ENCODE measurements around the gene S100A9. TPM values are rescaled to one million over a fixed set of nuclear protein-coding genes. Genes with fewer than 3 reads are reported as not detected.

The S100A9 gene
- total RNA-seq, 1 donor from 2014 or later, result not detected

DNA sequence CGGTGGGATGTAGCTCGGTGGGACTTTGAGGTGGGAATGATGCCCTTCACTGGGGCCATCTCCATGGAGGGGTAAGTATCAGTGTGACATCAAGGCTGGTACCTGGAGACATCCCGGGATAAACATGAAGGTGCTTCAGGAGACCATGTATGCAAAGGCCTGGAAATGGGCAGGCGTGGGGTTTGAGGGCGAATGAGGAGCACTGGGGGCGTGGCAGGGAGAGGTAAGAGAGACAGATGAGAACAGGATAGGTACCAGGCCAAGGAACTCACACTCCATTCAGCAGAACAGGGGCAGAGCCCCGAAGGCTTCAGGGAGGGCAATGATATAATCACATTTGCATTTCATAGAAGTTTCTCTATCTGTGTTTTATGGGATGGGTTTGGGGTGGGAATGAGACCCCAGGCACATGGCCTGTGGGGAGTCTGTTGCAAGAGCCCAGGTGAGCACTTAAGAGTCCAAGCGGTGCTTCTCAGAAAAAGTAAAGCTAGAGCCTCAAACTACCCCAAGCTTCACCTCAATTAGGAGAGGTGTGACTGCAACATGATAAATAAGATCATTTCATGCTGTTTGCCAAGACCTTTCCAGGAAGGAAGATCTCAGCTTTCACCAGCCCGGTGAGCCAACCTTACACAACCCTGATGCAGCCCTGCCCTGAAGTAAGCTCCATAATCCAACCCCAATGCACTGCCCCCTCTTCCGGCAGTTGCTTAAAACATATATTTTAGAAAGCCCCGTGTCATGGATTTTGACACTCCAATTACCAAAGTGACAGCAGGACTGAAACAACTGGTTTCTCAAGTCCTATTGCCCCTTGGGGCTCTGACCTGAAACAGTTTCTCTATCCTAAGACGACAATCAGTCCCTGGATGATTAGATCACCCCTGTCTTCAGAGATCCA is 7.4 kb downstream of the S100A9 start:
- no peaks in the 10 kb centered on the region for H3K4me1 Mint-ChIP-seq (ENCODE audit: low read depth)
- peaks cover 46% of the 10 kb centered on the region for H3K27me3 Mint-ChIP-seq (ENCODE audit: low read depth)
- no peak for DNase-seq (ENCODE audit: low spot score)
- H3K27ac Mint-ChIP-seq (ENCODE audit: unreplicated experiment), result no peak overlapping the region
- H3K9me3 Mint-ChIP-seq (ENCODE audit: low read depth), result no peaks in the 10 kb centered on the region
- H3K4me3 Mint-ChIP-seq (ENCODE audit: unreplicated experiment), result no peak overlapping the region
- H3K36me3 Mint-ChIP-seq (ENCODE audit: low read depth), result no peaks in the 10 kb centered on the region
- TF ChIP-seq, protein P1, sequence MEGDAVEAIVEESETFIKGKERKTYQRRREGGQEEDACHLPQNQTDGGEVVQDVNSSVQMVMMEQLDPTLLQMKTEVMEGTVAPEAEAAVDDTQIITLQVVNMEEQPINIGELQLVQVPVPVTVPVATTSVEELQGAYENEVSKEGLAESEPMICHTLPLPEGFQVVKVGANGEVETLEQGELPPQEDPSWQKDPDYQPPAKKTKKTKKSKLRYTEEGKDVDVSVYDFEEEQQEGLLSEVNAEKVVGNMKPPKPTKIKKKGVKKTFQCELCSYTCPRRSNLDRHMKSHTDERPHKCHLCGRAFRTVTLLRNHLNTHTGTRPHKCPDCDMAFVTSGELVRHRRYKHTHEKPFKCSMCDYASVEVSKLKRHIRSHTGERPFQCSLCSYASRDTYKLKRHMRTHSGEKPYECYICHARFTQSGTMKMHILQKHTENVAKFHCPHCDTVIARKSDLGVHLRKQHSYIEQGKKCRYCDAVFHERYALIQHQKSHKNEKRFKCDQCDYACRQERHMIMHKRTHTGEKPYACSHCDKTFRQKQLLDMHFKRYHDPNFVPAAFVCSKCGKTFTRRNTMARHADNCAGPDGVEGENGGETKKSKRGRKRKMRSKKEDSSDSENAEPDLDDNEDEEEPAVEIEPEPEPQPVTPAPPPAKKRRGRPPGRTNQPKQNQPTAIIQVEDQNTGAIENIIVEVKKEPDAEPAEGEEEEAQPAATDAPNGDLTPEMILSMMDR (IDR thresholded peaks at IDR 0.05), result no peak

DNA sequence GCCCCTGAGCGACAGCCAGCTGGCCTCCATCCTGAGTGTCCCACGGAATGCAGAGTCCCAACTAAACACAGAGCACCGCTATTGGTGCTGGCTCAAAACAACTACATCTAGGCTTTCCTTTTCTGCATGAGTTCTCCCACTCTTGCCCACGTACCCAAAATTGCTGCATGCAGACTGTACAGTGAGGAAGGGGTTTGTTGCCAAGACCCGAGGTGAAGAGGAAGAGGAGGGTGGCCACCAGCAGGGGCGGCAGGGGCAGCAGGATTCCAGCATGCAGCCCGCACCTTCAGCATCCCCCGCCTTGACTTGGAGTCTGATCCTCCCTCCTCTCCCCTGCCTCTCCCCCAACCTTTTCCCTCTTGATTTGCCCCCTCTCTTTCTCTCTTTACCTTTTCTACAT is 8.0 kb downstream of the S100A9 start:
- Mint-ChIP-seq H3K4me1 (ENCODE audit: low read depth) (no peaks in the 10 kb centered on the region), H3K9me3 (ENCODE audit: low read depth) (no peaks in the 10 kb centered on the region), H3K36me3 (ENCODE audit: low read depth) (no peaks in the 10 kb centered on the region), H3K27me3 (ENCODE audit: low read depth) (peaks cover 44% of the 10 kb centered on the region), H3K4me3 (ENCODE audit: unreplicated experiment) (no peak overlapping the region), H3K27ac (ENCODE audit: unreplicated experiment) (no peak overlapping the region)
- no peak for DNase-seq (ENCODE audit: low spot score)
- TF ChIP-seq, protein P1 (IDR thresholded peaks at IDR 0.05), result no peak

DNA sequence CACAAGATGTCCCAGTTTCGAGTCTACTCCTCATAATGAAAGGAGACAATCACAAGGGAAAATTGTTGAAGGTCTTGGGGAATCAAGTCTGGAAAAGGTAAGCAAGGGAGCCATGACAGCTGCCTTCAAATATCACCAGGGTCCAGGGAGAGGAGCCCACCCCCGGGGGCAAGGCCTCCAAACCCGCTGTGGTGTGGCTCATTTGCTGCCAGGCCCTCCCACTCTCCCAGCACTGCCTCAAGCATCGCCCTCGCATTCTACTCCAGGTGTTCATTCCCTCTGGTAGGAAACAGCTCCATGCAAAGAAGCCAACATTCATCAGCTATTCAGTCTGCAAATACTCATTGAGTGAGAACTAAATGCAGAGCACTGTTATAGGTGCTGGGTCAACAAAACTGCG is 8.6 kb downstream of the S100A9 start:
- TF ChIP-seq, protein P1 (IDR thresholded peaks at IDR 0.05), result no peak
- DNase-seq (ENCODE audit: low spot score), result no peak
- H3K4me3 Mint-ChIP-seq (ENCODE audit: unreplicated experiment), result no peak overlapping the region
- no peak overlapping the region for H3K27ac Mint-ChIP-seq (ENCODE audit: unreplicated experiment)
- H3K36me3 Mint-ChIP-seq (ENCODE audit: low read depth), result no peaks in the 10 kb centered on the region
- peaks cover 40% of the 10 kb centered on the region for H3K27me3 Mint-ChIP-seq (ENCODE audit: low read depth)
- no peaks in the 10 kb centered on the region for H3K9me3 Mint-ChIP-seq (ENCODE audit: low read depth)
- no peaks in the 10 kb centered on the region for H3K4me1 Mint-ChIP-seq (ENCODE audit: low read depth)

DNA sequence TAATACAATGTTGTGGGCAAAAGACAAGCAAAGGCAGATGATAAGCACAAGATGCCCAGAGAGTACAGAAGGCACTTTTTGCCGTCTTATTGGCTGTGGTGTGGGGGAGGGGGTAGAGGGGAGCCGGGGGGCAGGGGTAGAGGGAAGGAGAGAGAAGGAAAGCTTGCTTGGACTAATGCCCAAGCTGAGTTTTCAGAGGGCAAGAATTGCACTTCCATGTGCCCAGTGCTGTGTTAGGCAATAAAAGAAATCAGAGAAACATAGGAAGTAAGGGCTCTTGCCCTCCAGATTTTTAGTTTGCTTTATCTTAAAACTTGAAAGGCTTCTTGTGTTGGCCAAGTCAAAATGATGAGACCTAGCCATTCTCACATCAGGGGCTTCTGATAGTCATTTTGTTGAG is 9.4 kb downstream of the S100A9 start:
- H3K27me3 Mint-ChIP-seq (ENCODE audit: low read depth), result peaks cover 38% of the 10 kb centered on the region
- no peak for DNase-seq (ENCODE audit: low spot score)
- no peaks in the 10 kb centered on the region for H3K36me3 Mint-ChIP-seq (ENCODE audit: low read depth)
- H3K4me3 Mint-ChIP-seq (ENCODE audit: unreplicated experiment), result no peak overlapping the region
- TF ChIP-seq, protein P1 (IDR thresholded peaks at IDR 0.05), result no peak
- H3K27ac Mint-ChIP-seq (ENCODE audit: unreplicated experiment), result no peak overlapping the region
- H3K9me3 Mint-ChIP-seq (ENCODE audit: low read depth), result no peaks in the 10 kb centered on the region
- no peaks in the 10 kb centered on the region for H3K4me1 Mint-ChIP-seq (ENCODE audit: low read depth)

DNA sequence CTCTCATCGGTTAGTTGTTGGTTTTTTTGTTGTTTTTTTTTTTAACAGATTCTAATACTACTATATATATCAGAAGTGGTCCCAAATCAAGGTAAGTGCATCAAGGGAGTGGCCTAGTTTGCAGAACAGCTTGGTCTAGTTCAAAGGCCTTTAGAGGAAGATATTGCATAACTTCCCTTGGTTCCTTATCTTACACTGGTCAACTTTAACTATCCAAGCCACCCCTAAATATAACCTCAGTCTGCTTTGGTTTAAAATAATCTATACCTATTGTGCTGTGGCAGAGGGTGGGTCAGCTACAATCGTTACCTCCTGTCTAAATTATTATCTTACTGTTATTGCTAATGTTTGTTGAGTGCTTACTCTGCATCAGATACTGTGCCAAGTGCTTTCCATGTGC is 10.8 kb downstream of the S100A9 start:
- TF ChIP-seq, protein P1 (IDR thresholded peaks at IDR 0.05), result no peak
- Mint-ChIP-seq H3K27ac (ENCODE audit: unreplicated experiment) (no peak overlapping the region), H3K36me3 (ENCODE audit: low read depth) (no peaks in the 10 kb centered on the region), H3K27me3 (ENCODE audit: low read depth) (peaks cover 31% of the 10 kb centered on the region), H3K9me3 (ENCODE audit: low read depth) (no peaks in the 10 kb centered on the region), H3K4me3 (ENCODE audit: unreplicated experiment) (no peak overlapping the region), H3K4me1 (ENCODE audit: low read depth) (no peaks in the 10 kb centered on the region)
- DNase-seq (ENCODE audit: low spot score), result no peak

All from chondrocyte (in vitro differentiated cells).